Fibroblast of pulmonary artery (primary cell): Measurements from ENCODE around the gene FZD10.

Experiments
- DNase-seq: peaks from one replicate; pipeline ENCODE4 v3.0.0-alpha.2; 2010; ENCODE audit warnings: low read depth
- H3K4me3 ChIP-seq: replicated peaks from 2 replicates; pipeline ENCODE4 v1.5.1; 2011; ENCODE audit warnings: low read depth, mild to moderate bottlenecking, control low read depth, low read length, moderate library complexity
- CTCF ChIP-seq: IDR thresholded peaks from 2 replicates; pipeline ENCODE4 v1.5.1; 2011; ENCODE audit warnings: mild to moderate bottlenecking, control low read depth, low read length, inconsistent platforms; ENCODE audit errors: missing control alignments

FZD10 gene

GRCh38 chr12:130185455-130186391, 23.5 kb downstream of the FZD10 start:
- no peak overlapping the region for H3K4me3 ChIP-seq
- DNase-seq: no peak
- TF ChIP-seq CTCF: no peak

GRCh38 chr12:130186651-130187268, 24.5 kb downstream of the FZD10 start:
- H3K4me3 ChIP-seq: no peak overlapping the region
- DNase-seq: no peak
- TF ChIP-seq CTCF: no peak

- TF ChIP-seq CTCF: no peak
- no peak overlapping the region for H3K4me3 ChIP-seq
- DNase-seq: no peak
These were observed 30.5 kb downstream of the FZD10 start for GRCh38 chr12:130192642-130193345.

DNA sequence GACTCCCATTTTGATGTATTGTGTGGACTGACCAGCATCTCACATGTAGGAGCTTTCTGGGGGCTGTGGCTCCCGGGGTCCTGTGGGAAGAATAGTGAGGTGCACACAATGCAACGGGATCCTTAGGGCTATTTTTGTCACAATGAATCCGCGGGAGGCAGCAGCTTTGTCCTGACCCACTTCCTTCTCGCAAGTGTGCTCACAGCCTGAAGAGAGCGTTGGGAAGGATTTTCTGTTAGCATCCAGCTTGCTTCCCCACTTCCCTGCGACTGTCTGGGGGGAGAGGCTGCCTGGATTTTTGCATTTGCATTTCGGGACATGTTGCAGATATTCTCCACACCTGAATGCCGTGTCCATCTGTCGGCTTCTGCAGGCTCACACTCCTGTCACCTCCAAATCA, 31.9 kb downstream of the FZD10 start:
- no peak for DNase-seq
- no peak overlapping the region for H3K4me3 ChIP-seq
- TF ChIP-seq CTCF: no peak

DNA sequence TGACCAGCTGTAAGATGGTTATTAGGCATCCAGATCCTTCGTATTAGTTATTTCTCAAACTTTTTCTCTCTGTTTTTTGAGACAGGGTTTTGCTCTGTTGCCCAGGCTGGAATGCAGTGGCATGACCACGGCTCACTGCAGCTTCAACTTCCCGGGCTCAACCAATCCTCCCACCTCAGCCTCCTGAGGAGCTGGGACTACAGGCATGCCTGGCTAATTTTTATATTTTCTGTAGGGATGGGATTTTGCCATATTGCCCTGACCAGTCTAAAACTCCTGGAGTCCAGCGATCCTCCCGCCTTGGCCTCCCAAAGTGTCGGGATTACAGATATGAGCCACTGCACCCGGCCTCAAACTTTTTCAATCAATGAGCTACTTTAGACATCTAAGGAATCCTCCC, 33.1 kb downstream of the FZD10 start:
- no peak overlapping the region for H3K4me3 ChIP-seq
- TF ChIP-seq CTCF: no peak

DNA sequence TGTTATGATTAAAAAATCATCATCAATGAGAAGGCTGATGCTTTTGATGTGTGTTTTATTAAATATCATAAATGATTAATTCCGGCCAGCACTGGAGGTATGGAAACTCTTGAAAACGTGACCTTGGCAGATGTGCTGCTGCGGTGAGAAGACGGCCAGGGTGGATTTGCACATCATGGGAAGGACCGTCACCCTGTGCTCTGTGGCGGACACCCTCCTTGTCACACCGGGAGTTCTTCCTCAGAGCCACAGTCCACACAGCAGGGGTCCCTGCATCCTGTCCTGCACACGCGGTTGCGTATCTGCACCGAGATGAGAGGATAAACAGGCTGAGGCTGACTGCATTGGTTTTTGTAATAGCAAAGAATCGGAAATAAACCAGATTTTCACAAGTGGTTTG, 33.5 kb downstream of the FZD10 start:
- TF ChIP-seq CTCF: no peak
- DNase-seq: no peak
- H3K4me3 ChIP-seq: no peak overlapping the region

More for the DNA sequence above, 33.1 kb downstream of the FZD10 start:
- DNase-seq: no peak
